Lower lobe of right lung (tissue), 2 donors: ENCODE measurements around the gene TSEN54. TPM values are rescaled to one million over a fixed set of nuclear protein-coding genes. Genes with fewer than 3 reads are reported as not detected.
A peak's percentile ranks its signal among the peaks of the same experiment; 100 is the strongest.

Experiments used
- ATAC-seq, 2 donors: fragments of 200-7000 bp; cut with Tn5 transposase; one replicate each; pipeline ENCODE4 v1.9.1; 2020 to 2022; ENCODE audit warnings: mild to moderate bottlenecking in 2 of 2, moderate library complexity in 2 of 2
- DNase-seq: peaks from one replicate; pipeline ENCODE4 v3.0.0-alpha.2; 2020
- H3K27ac ChIP-seq: fragments of 200-600 bp; one replicate; pipeline ENCODE4 v1.8.0; 2022
- H3K27me3 ChIP-seq: fragments of 200-600 bp; one replicate; pipeline ENCODE4 v1.8.0; 2022; ENCODE audit warnings: low read depth
- H3K36me3 ChIP-seq: fragments of 200-600 bp; one replicate; pipeline ENCODE4 v1.8.0; 2022; ENCODE audit warnings: mild to moderate bottlenecking
- H3K4me1 ChIP-seq: fragments of 200-600 bp; one replicate; pipeline ENCODE4 v1.8.0; 2022
- H3K4me3 ChIP-seq: fragments of 200-600 bp; one replicate; pipeline ENCODE4 v1.8.0; 2022; ENCODE audit warnings: mild to moderate bottlenecking
- H3K9me3 ChIP-seq: fragments of 200-600 bp; one replicate; pipeline ENCODE4 v1.8.0; 2022
- CTCF ChIP-seq: fragments of 200-600 bp; IDR thresholded peaks from one replicate; pipeline ENCODE4 v1.8.0; 2022; ENCODE audit warnings: antibody characterized with exemption, mild to moderate bottlenecking
- intact Hi-C: fragments of 100-400 bp; cut with DNase I; formaldehyde crosslinking; loops from one replicate; pipeline ENCODE4 v1.11.0; 2022
- microRNA-seq: library from miRNA; unstranded; fragments of <30 nt; microRNA quantifications from one replicate; pipeline ENCODE4 v1.2.0, GENCODE V29; 2020; ENCODE audit warnings: borderline number of aligned reads
- total RNA-seq: library from RNA; stranded (reverse); fragmentation: NEBNext Ultra II Directional; extraction: Animal tissue kit (Norgen Biotek cat#: 25700); gene quantifications from one replicate; pipeline ENCODE4 v1.2.1, GENCODE V29; 2021
- donor health status: DM: no; HTN: yes; CAD: no; lungs with severe emphysema.

TSEN54 gene
- total RNA-seq, 1 donor from 2014 or later, result 20.4 TPM

GRCh38 chr17:75571885-75572215 is 55.5 kb downstream of the TSEN54 start:
- Histone ChIP-seq H3K9me3 (no peaks in the 10 kb centered on the region), H3K36me3 (peaks cover 51% of the 10 kb centered on the region), H3K27me3 (no peaks in the 10 kb centered on the region), H3K4me3 (no peak overlapping the region), H3K4me1 (no peaks in the 10 kb centered on the region), H3K27ac (peak overlapping the region; percentile 80)
- ATAC-seq, result no peak
- no peak for TF ChIP-seq CTCF
- intact Hi-C loops, result no loop called here
- no peak for DNase-seq

GRCh38 chr17:75572713-75573539 is 56.6 kb downstream of the TSEN54 start:
- Histone ChIP-seq H3K36me3 (peaks cover 48% of the 10 kb centered on the region), H3K27me3 (no peaks in the 10 kb centered on the region), H3K9me3 (no peaks in the 10 kb centered on the region), H3K4me3 (no peak overlapping the region), H3K27ac (no peak overlapping the region), H3K4me1 (no peaks in the 10 kb centered on the region)
- intact Hi-C loops, result no loop called here
- no peak for DNase-seq
- ATAC-seq, result no peak
- no peak for TF ChIP-seq CTCF

GRCh38 chr17:75573540-75573957 is 57.2 kb downstream of the TSEN54 start:
- Histone ChIP-seq H3K36me3 (peaks cover 42% of the 10 kb centered on the region), H3K27ac (no peak overlapping the region), H3K4me1 (no peaks in the 10 kb centered on the region), H3K4me3 (no peak overlapping the region), H3K27me3 (no peaks in the 10 kb centered on the region), H3K9me3 (no peaks in the 10 kb centered on the region)
- intact Hi-C loops, result no loop called here
- TF ChIP-seq CTCF, result no peak
- ATAC-seq (no peak), DNase-seq (no peak)

GRCh38 chr17:75573994-75574393 is 57.7 kb downstream of the TSEN54 start:
- Histone ChIP-seq H3K36me3 (peaks cover 38% of the 10 kb centered on the region), H3K27ac (no peak overlapping the region), H3K27me3 (no peaks in the 10 kb centered on the region), H3K4me3 (no peak overlapping the region), H3K9me3 (no peaks in the 10 kb centered on the region), H3K4me1 (peaks cover 3% of the 10 kb centered on the region)
- intact Hi-C loops, result no loop called here
- ATAC-seq, result no peak
- TF ChIP-seq CTCF, result no peak
- DNase-seq, result no peak

Small RNA genes within 50 kb of the gene (microRNA-seq; reads per million reads assigned to microRNA genes)
- gene MIR6785, result not detected

Other genes starting within 250 kb of the TSEN54 start
- 32.1 TPM for gene MIF4GD, start 245.3 kb upstream of the TSEN54 start, total RNA-seq
- 41.5 TPM for gene SLC25A19, start 227.1 kb upstream of the TSEN54 start, total RNA-seq
- 181 TPM for gene GRB2, start 110.8 kb upstream of the TSEN54 start, total RNA-seq
- gene TMEM94, start 59.9 kb upstream of the TSEN54 start, total RNA-seq, result 89.5 TPM
- gene CASKIN2, start 991 bp upstream of the TSEN54 start, total RNA-seq, result 68.8 TPM
- gene LLGL2, start 9.2 kb downstream of the TSEN54 start, total RNA-seq, result 111 TPM
- 181 TPM for gene MYO15B, start 71.3 kb downstream of the TSEN54 start, total RNA-seq
- gene SMIM5, start 116.9 kb downstream of the TSEN54 start, total RNA-seq, result 2.7 TPM
- 39.4 TPM for gene RECQL5, start 150.6 kb downstream of the TSEN54 start, total RNA-seq
- gene SAP30BP, start 150.8 kb downstream of the TSEN54 start, total RNA-seq, result 73.0 TPM
- 34.7 TPM for gene ITGB4, start 204.9 kb downstream of the TSEN54 start, total RNA-seq
- 34.0 TPM for gene GALK1, start 248.7 kb downstream of the TSEN54 start, total RNA-seq